Nasal cavity respiratory epithelium epithelial cell of viscerocranial mucosa (primary cell): ENCODE results near the gene PTGER2. TPM values are rescaled to one million over a fixed set of nuclear protein-coding genes. Genes with fewer than 3 reads are reported as not detected.

Experiments used
- total RNA-seq: library from RNA; depleted of rRNA; stranded (reverse); fragments of >200 nt; gene quantifications from 2 replicates; pipeline ENCODE4 v1.2.3, GENCODE V29; 2014

PTGER2 gene, protein sequence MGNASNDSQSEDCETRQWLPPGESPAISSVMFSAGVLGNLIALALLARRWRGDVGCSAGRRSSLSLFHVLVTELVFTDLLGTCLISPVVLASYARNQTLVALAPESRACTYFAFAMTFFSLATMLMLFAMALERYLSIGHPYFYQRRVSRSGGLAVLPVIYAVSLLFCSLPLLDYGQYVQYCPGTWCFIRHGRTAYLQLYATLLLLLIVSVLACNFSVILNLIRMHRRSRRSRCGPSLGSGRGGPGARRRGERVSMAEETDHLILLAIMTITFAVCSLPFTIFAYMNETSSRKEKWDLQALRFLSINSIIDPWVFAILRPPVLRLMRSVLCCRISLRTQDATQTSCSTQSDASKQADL
- 0.14 TPM in 1 of 2 replicates, not detected in the other for total RNA-seq

DNA sequence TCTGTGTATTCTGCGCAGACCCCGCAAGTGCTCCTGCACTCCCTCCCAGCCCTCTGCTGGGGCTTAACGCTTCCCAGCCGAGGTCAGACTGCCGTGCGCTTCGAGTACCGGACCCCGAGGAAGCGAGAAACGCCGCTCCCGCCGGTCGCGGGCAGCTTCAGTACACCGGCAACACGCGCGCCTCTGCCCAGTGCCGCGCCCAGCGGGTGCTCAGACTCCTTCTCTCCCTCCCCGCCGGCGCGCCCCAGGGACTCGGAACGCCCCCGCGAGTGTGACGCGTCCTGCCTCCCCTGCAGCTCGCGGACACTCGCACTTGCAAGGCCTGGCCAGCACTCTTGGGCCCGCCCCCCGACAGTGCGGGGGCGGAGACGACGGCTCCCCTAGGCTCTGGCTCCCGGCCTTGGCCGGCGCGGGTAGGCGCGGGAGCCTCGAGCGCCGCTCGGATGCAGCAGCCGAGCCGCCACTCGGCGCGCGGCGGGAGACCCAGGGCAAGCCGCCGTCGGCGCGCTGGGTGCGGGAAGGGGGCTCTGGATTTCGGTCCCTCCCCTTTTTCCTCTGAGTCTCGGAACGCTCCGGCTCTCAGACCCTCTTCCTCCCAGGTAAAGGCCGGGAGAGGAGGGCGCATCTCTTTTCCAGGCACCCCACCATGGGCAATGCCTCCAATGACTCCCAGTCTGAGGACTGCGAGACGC is at the start of gene PTGER2:
PTGER2 (plus strand) TSS at position 410 of the 692 bp plus-strand sequence; CDS start at position 647, 237 bp downstream.

GRCh38 chr14:52267501-52268278 is 46.4 kb upstream of the PTGER2 start, which contains the start of gene PTGDR:
PTGDR (plus strand) TSS chr14:52267698; CDS start chr14:52267815, 117 bp downstream.

Other genes with a start within 250 kb of the PTGER2 start
- under 0.01 and 0.07 TPM in 2 replicates for gene NID2, start 245.3 kb upstream of the PTGER2 start, total RNA-seq
- gene PTGDR, start 46.6 kb upstream of the PTGER2 start, total RNA-seq: not detected in 2 replicates
- 1.9 and 2.1 TPM in 2 replicates for gene TXNDC16, start 238.2 kb downstream of the PTGER2 start, total RNA-seq
- gene GPR137C, start 238.5 kb downstream of the PTGER2 start, total RNA-seq: under 0.01 and 0.07 TPM in 2 replicates